Islet precursor cell (in vitro differentiated cells): Measurements from ENCODE around the gene MOB1A.

Experiments
- DNase-seq: peaks from one replicate; pipeline ENCODE4 v3.0.0-alpha.2; 2018

MOB1A gene

GRCh38 chr2:74198461-74199274 lies 20.0 kb upstream of the MOB1A start, which contains the start of gene MTHFD2:
TSS of gene MTHFD2 (plus strand) at chr2:74198615. CDS start at chr2:74198642, 27 bp downstream.
- DNase-seq, result peak; percentile 99

GRCh38 chr2:74198023-74198460 lies 19.4 kb upstream of the MOB1A start:
- DNase-seq, result no peak

- DNase-seq, result no peak
These were observed 18.4 kb upstream of the MOB1A start for GRCh38 chr2:74197049-74197448.

- no peak for DNase-seq
These were observed 16.1 kb upstream of the MOB1A start for GRCh38 chr2:74194799-74195198.

- peak; percentile 10 for DNase-seq
These were observed 13.1 kb upstream of the MOB1A start for GRCh38 chr2:74191596-74192380.

- peak; percentile 42 for DNase-seq
These were observed 10.0 kb upstream of the MOB1A start for GRCh38 chr2:74188696-74189095.

- DNase-seq, result peak; percentile 92
These were observed 9.4 kb upstream of the MOB1A start for GRCh38 chr2:74188018-74188601.

GRCh38 chr2:74186706-74187105 lies 8.0 kb upstream of the MOB1A start:
- peak; percentile 12 for DNase-seq

GRCh38 chr2:74186038-74186437 lies 7.4 kb upstream of the MOB1A start:
- DNase-seq, result peak; percentile 30

GRCh38 chr2:74183878-74184277 lies 5.2 kb upstream of the MOB1A start:
- DNase-seq, result peak; percentile 42

GRCh38 chr2:74181739-74182138 lies 3.1 kb upstream of the MOB1A start:
- no peak for DNase-seq

- DNase-seq, result no peak
These were observed 585 bp upstream of the MOB1A start for GRCh38 chr2:74179063-74179865.

GRCh38 chr2:74177696-74178095 lies 983 bp downstream of the MOB1A start:
- no peak for DNase-seq

- no peak for DNase-seq
These were observed 3.8 kb downstream of the MOB1A start for GRCh38 chr2:74174909-74175308.

GRCh38 chr2:74168739-74169138 lies 9.9 kb downstream of the MOB1A start:
- DNase-seq, result no peak

- no peak for DNase-seq
These were observed 13.9 kb downstream of the MOB1A start for GRCh38 chr2:74164761-74165160.

- no peak for DNase-seq
These were observed 15.7 kb downstream of the MOB1A start for GRCh38 chr2:74162951-74163350.

GRCh38 chr2:74155830-74156229 lies 22.8 kb downstream of the MOB1A start:
- DNase-seq, result no peak

- DNase-seq, result no peak
These were observed 25.7 kb downstream of the MOB1A start for GRCh38 chr2:74152954-74153353.

GRCh38 chr2:74149570-74150319 lies 28.9 kb downstream of the MOB1A start:
- no peak for DNase-seq

- no peak for DNase-seq
These were observed 29.5 kb downstream of the MOB1A start for GRCh38 chr2:74149247-74149525.
